G401 (cell line): ENCODE results near the gene HTATSF1. TPM values are rescaled to one million over a fixed set of nuclear protein-coding genes. Genes with fewer than 3 reads are reported as not detected.

Source experiments
- DNase-seq: peaks from one replicate; pipeline ENCODE4 v3.0.0-alpha.2; 2015; ENCODE audit warnings: low spot score
- in situ Hi-C: cut with HindIII; loops from 2 replicates; pipeline ENCODE4 v1.10.0; 2016; ENCODE audit warnings: low sequenced_read_pairs, mixed read lengths
- total RNA-seq: library from RNA; depleted of rRNA; stranded (reverse); fragments of >200 nt; shearing (Covaris generic); gene quantifications from 2 replicates; pipeline ENCODE4 v1.2.3, GENCODE V29; 2014; rRNA removed

The HTATSF1 gene
- total RNA-seq, 1 experiment from 2014 or later = 49.9 TPM

- DNase-seq = no peak
- in situ Hi-C loops = no loop called here
Observed at GRCh38 chrX:136555694-136556093, 58.3 kb downstream of the HTATSF1 start.

Other genes with a start within 250 kb of the HTATSF1 start
- gene MAP7D3, start 246.2 kb upstream of the HTATSF1 start, total RNA-seq = 9.0 and 12.9 TPM in 2 replicates
- gene ADGRG4, start 196.6 kb upstream of the HTATSF1 start, total RNA-seq = not detected in 2 replicates
- not detected in 2 replicates for gene BRS3, start 9.6 kb upstream of the HTATSF1 start, total RNA-seq
- gene VGLL1, start 34.6 kb downstream of the HTATSF1 start, total RNA-seq = not detected in 2 replicates
- gene CD40LG, start 150.6 kb downstream of the HTATSF1 start, total RNA-seq = not detected in 2 replicates